Vagina (tissue), 2 donors: ENCODE data around the gene AMIGO3.

Experiments
- CTCF ChIP-seq, 3 experiments: fragments of 450-650 bp in 2 of 3; fragments of 200-600 bp in 1 of 3; sonication (generic) in 1 of 3; IDR thresholded peaks; one replicate each; pipeline ENCODE4 v1.5.1; 2017 to 2019; ENCODE audit warnings: antibody characterized with exemption in 3 of 3, mild to moderate bottlenecking in 2 of 3, moderate library complexity in 2 of 3
- POLR2A ChIP-seq, 2 donors: fragments of 450-650 bp; IDR thresholded peaks; one replicate each; pipeline ENCODE4 v1.6.1; 2017; ENCODE audit warnings: antibody characterized with exemption in 2 of 2, mild to moderate bottlenecking in 2 of 2, moderate library complexity in 2 of 2

GRCh38 chr3:49681232-49681522 lies 38.3 kb downstream of the AMIGO3 start:
- no peak for TF ChIP-seq CTCF (IDR thresholded peaks at IDR 0.05)
- no peak for TF ChIP-seq POLR2A (IDR thresholded peaks at IDR 0.05)
